MM.1S (cell line): ENCODE results near the gene PCDH9.

Experiments used
- DNase-seq: peaks from one replicate; pipeline ENCODE4 v3.0.0-alpha.2; 2015
- H2AFZ ChIP-seq: fragments of 300-600 bp; sonication (generic); 2 replicates; pipeline ENCODE4 v1.6.0; 2016; ENCODE audit warnings: antibody characterized with exemption, low read length
- H3F3A ChIP-seq: fragments of 300-600 bp; sonication (generic); 2 replicates; pipeline ENCODE4 v1.6.1; 2016; ENCODE audit warnings: mild to moderate bottlenecking, antibody characterized with exemption, low read length, moderate library complexity, mixed read lengths; ENCODE audit not compliant: insufficient read depth
- H3K27ac ChIP-seq: fragments of 300-600 bp; sonication (generic); 2 replicates; pipeline ENCODE4 v1.5.1; 2016; ENCODE audit warnings: mild to moderate bottlenecking, low read length
- H3K27me3 ChIP-seq: fragments of 300-600 bp; sonication (generic); replicated peaks from 2 replicates; pipeline ENCODE4 v1.6.0; 2016; ENCODE audit warnings: low read length; ENCODE audit not compliant: insufficient read depth
- H3K36me3 ChIP-seq: fragments of 300-600 bp; sonication (generic); replicated peaks from 2 replicates; pipeline ENCODE4 v1.6.1; 2016; ENCODE audit warnings: mild to moderate bottlenecking, low read length, mixed read lengths; ENCODE audit not compliant: insufficient read depth
- H3K4me1 ChIP-seq: fragments of 300-600 bp; sonication (generic); 2 replicates; pipeline ENCODE4 v1.6.1; 2016; ENCODE audit warnings: low read length, mixed read lengths
- H3K4me2 ChIP-seq: fragments of 300-600 bp; sonication (generic); 2 replicates; pipeline ENCODE4 v1.6.0; 2016; ENCODE audit warnings: low read depth, low read length
- H3K4me3 ChIP-seq: fragments of 300-600 bp; sonication (generic); 2 replicates; pipeline ENCODE4 v1.5.1; 2016; ENCODE audit warnings: low read length, mixed read lengths
- H3K79me2 ChIP-seq: fragments of 300-600 bp; sonication (generic); 2 replicates; pipeline ENCODE4 v1.6.1; 2016; ENCODE audit warnings: mixed run types, low read length, mixed read lengths
- H3K9ac ChIP-seq: fragments of 300-600 bp; sonication (generic); 2 replicates; pipeline ENCODE4 v1.6.1; 2016; ENCODE audit warnings: low read length, mixed read lengths
- H3K9me2 ChIP-seq: fragments of 300-600 bp; sonication (generic); replicated peaks from 2 replicates; pipeline ENCODE4 v1.6.1; 2016; ENCODE audit warnings: mild to moderate bottlenecking, low read length, mixed read lengths; ENCODE audit not compliant: insufficient read depth
- H3K9me3 ChIP-seq: fragments of 300-600 bp; sonication (generic); replicated peaks from 2 replicates; pipeline ENCODE4 v1.6.1; 2016; ENCODE audit warnings: mild to moderate bottlenecking, low read length, mixed read lengths; ENCODE audit not compliant: insufficient read depth
- H4K20me1 ChIP-seq: fragments of 300-600 bp; sonication (generic); 2 replicates; pipeline ENCODE4 v1.6.1; 2016; ENCODE audit warnings: mild to moderate bottlenecking, low read length, moderate library complexity, mixed read lengths; ENCODE audit not compliant: insufficient read depth
- CTCF ChIP-seq: fragments of 300-600 bp; sonication (generic); IDR thresholded peaks from 2 replicates; pipeline ENCODE4 v1.5.1; 2016; ENCODE audit warnings: antibody characterized with exemption, low read length, mixed read lengths
- EZH2 ChIP-seq: fragments of 300-600 bp; sonication (generic); optimal IDR thresholded peaks from 2 replicates; pipeline ENCODE3; 2017; ENCODE audit warnings: low read depth, mild to moderate bottlenecking, antibody characterized with exemption, low read length, mixed read lengths
- EZH2phosphoT487 ChIP-seq: fragments of 300-600 bp; sonication (generic); IDR thresholded peaks from 2 replicates; pipeline ENCODE4 v1.6.1; 2018; ENCODE audit warnings: antibody characterized with exemption, low read length

PCDH9 gene

DNA sequence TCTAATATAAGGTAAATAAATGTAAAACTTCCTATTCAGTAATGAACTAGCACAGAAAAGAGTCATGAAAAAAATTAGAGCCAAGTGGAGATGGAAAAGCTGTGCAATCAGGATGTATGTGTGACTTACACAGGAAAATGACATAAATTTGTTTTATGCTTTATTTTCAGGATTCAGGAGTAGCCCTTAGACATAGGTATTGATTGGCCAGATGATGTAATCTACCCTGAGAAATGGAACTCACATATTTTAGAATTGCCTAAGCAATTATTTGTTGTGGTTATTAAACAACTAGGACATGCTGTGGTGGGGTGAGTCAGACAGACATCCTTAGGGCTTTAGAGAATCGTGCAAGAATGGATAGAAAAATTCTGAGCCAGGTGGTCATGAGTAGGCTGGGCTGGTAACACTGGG is 110.6 kb downstream of the PCDH9 start:
- Histone ChIP-seq H3K9ac (no peak overlapping the region), H3K4me1 (no peaks in the 10 kb centered on the region), H3K4me3 (no peak overlapping the region), H3K79me2 (no peaks in the 10 kb centered on the region), H3K36me3 (no peaks in the 10 kb centered on the region), H3K27ac (no peak overlapping the region), H2AFZ (no peak overlapping the region), H3K9me3 (no peaks in the 10 kb centered on the region), H3K27me3 (no peaks in the 10 kb centered on the region), H3K9me2 (no peaks in the 10 kb centered on the region), H3K4me2 (no peak overlapping the region), H3F3A (no peaks in the 10 kb centered on the region), H4K20me1 (no peaks in the 10 kb centered on the region)
- TF ChIP-seq EZH2phosphoT487 (no peak), EZH2 (no peak), CTCF (no peak)
- no peak for DNase-seq

DNA sequence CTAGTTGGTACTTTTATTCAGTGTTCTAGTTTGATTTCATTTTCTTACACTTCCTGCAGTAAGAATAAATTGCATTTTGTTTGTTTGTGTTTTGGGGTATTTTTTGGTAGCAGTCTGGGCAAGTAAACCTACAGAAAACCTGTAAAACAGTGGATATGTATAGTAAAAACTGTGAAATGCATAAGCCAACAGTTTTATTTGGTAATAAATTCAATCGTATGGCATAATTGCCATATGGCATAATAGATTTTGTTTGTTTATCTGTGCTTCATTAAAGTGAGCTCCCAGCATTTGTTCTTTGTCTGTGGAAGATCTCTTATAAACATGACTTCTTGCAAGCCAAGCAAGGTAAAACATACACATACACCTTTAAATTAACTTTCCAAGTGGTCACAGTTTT is 111.9 kb downstream of the PCDH9 start:
- Histone ChIP-seq H3K27ac (no peak overlapping the region), H3K36me3 (no peaks in the 10 kb centered on the region), H3K4me3 (no peak overlapping the region), H4K20me1 (no peaks in the 10 kb centered on the region), H3K79me2 (no peaks in the 10 kb centered on the region), H3K9me3 (no peaks in the 10 kb centered on the region), H3K9me2 (no peaks in the 10 kb centered on the region), H3F3A (no peaks in the 10 kb centered on the region), H3K27me3 (no peaks in the 10 kb centered on the region), H3K4me2 (no peak overlapping the region), H2AFZ (no peak overlapping the region), H3K4me1 (no peaks in the 10 kb centered on the region), H3K9ac (no peak overlapping the region)
- no peak for DNase-seq
- TF ChIP-seq EZH2, result no peak
- TF ChIP-seq EZH2phosphoT487, result no peak
- no peak for TF ChIP-seq CTCF

DNA sequence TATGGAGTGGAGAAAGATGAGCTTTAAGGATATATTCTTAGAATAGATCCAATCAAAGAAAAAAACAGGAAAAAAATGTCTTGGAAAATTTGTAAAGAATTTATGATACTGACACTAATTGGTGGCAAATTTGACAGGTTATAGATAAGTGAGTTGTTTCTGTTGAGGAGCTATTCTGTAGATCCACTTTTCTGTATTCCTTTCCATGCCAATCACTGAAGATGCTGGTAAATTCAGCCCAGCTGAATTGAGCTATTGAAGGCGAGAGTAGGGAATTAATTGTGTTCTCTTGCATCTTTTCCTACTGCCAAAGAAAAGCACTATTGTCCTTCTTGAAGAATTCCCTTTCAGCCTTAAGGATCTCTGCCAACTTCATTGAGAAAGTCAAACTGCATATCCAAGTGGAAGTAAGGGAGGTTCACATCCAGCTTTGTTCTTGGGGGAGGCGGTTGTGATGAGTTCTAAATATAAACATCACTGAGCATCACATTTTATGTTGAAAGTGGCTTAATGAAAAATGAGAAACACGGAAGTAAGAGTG is 113.1 kb downstream of the PCDH9 start:
- no peak overlapping the region for H3K9ac ChIP-seq
- H3K27me3 ChIP-seq, result no peaks in the 10 kb centered on the region
- no peaks in the 10 kb centered on the region for H3K9me3 ChIP-seq
- H3K4me3 ChIP-seq, result no peak overlapping the region
- no peaks in the 10 kb centered on the region for H3K79me2 ChIP-seq
- no peaks in the 10 kb centered on the region for H3K4me1 ChIP-seq
- no peak for DNase-seq
- H2AFZ ChIP-seq, result no peak overlapping the region
- H3K27ac ChIP-seq, result no peak overlapping the region
- H4K20me1 ChIP-seq, result no peaks in the 10 kb centered on the region
- no peak overlapping the region for H3K4me2 ChIP-seq
- TF ChIP-seq CTCF (no peak), EZH2phosphoT487 (no peak), EZH2 (no peak)
- H3K36me3 ChIP-seq, result no peaks in the 10 kb centered on the region
- no peaks in the 10 kb centered on the region for H3F3A ChIP-seq
- no peaks in the 10 kb centered on the region for H3K9me2 ChIP-seq
